ENCODE measurements around the gene CGA. TPM values are rescaled to one million over a fixed set of nuclear protein-coding genes. Genes with fewer than 3 reads are reported as not detected.

The CGA gene
- total RNA-seq, 1 donor = not detected

DNA sequence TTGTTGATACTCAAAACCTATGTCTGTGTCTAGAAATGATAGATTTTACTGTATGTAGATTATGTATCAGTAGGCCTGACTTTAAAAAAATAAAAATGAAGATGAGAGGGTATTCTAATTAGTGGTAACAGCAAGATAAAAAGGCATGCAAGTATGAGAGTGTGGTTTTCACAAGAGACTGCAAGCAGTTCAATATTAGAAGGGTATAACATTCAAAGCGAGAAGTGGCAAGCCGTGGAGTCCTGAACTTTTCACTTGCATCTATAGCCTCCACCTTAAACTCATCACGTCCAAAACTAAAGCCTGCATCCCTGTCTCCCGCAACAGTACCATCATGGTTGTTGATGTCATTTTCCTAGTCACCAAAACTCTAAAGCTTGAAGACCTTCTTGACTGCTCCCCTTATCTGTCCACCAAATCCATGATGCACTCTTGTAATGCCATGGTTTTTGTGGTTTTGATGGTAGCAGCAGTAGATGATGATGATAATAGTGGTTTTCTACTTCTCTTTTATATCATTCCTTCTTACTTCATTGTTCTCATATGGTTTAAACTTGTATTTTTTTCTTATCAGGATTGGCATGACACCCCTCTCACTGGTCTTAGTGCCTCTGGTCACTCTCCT, 9.2 kb upstream of the CGA start:
- TF ChIP-seq, protein P1, sequence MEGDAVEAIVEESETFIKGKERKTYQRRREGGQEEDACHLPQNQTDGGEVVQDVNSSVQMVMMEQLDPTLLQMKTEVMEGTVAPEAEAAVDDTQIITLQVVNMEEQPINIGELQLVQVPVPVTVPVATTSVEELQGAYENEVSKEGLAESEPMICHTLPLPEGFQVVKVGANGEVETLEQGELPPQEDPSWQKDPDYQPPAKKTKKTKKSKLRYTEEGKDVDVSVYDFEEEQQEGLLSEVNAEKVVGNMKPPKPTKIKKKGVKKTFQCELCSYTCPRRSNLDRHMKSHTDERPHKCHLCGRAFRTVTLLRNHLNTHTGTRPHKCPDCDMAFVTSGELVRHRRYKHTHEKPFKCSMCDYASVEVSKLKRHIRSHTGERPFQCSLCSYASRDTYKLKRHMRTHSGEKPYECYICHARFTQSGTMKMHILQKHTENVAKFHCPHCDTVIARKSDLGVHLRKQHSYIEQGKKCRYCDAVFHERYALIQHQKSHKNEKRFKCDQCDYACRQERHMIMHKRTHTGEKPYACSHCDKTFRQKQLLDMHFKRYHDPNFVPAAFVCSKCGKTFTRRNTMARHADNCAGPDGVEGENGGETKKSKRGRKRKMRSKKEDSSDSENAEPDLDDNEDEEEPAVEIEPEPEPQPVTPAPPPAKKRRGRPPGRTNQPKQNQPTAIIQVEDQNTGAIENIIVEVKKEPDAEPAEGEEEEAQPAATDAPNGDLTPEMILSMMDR (IDR thresholded peaks at IDR 0.05; ENCODE audit: insufficient read depth, low read depth, low read length) = no peak
- H3K4me3 ChIP-seq (ENCODE audit: low read depth, low read length) = no peak overlapping the region
- DNase-seq (ENCODE audit: low read depth) = no peak

- TF ChIP-seq, protein P1 (IDR thresholded peaks at IDR 0.05; ENCODE audit: insufficient read depth, low read depth, low read length) = no peak
- DNase-seq (ENCODE audit: low read depth) = no peak
Measured at GRCh38 chr6:87102151-87102621, 7.3 kb upstream of the CGA start.

GRCh38 chr6:87101067-87101466, 6.2 kb upstream of the CGA start:
- TF ChIP-seq, protein P1 (IDR thresholded peaks at IDR 0.05; ENCODE audit: insufficient read depth, low read depth, low read length) = no peak
- no peak for DNase-seq (ENCODE audit: low read depth)

More at GRCh38 chr6:87102151-87102621, 7.3 kb upstream of the CGA start:
- no peak overlapping the region for H3K4me3 ChIP-seq (ENCODE audit: low read depth, low read length)

DNA sequence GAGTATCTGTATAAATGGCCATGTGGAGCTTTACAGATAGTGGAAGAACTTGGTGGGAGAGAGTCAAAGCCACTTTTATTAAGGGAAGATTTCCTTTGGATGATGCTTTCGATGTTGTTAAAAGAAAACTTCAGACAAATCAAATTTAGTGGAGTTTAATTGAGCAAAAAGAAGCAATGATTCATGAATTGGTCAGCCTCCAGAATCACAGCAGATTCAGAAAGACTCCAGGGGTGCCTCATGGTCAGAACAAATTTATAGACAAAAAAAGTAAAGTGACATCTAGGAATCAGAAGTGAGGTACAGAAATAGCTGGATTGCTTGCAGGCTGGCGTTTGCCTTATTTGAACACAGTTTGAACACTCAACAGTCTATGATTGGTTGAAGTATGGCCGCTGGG, 5.3 kb upstream of the CGA start:
- no peak for DNase-seq (ENCODE audit: low read depth)
- no peak overlapping the region for H3K4me3 ChIP-seq (ENCODE audit: low read depth, low read length)
- TF ChIP-seq, protein P1 (IDR thresholded peaks at IDR 0.05; ENCODE audit: insufficient read depth, low read depth, low read length) = no peak

More at GRCh38 chr6:87101067-87101466, 6.2 kb upstream of the CGA start:
- no peak overlapping the region for H3K4me3 ChIP-seq (ENCODE audit: low read depth, low read length)

DNA sequence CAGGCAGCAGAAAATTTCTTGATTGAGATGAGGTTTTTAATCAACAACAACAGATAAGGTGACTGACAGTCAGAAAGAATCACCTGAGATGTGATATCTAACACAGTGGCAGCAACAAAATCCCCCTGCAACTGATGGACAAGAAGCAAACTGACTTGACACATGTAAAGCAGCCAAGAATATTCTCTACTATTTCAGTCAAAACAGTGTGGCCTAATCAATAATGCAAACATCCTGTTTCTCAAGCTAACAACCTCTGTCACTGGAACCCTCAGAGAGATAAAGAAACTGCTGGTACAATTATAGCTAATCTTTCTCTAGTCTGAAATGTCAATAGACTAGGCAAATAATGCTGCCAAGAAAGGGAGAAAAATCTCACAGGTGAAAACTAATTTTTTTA, 4.6 kb upstream of the CGA start:
- no peak overlapping the region for H3K4me3 ChIP-seq (ENCODE audit: low read depth, low read length)
- no peak for DNase-seq (ENCODE audit: low read depth)
- TF ChIP-seq, protein P1 (IDR thresholded peaks at IDR 0.05; ENCODE audit: insufficient read depth, low read depth, low read length) = no peak

DNA sequence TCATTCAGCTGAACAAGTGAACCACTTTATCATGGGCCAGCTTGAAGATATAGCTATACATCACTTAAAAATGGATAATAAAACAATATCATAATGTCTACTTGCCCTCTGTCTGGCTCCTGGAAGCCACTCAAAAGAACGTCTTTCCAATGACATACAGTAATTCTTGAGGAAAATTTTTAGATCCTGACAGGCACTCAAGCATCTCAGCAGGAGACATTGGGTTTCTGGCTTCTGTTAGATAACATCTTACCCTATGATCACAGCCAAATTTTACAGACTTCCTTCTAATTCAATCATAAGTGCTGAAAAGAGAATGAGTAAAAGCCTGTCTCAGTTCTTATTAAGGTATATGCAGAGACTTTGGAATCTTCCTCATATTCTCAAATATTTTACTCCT, 330 bp downstream of the CGA start:
- no peak for DNase-seq (ENCODE audit: low read depth)
- TF ChIP-seq, protein P1 (IDR thresholded peaks at IDR 0.05; ENCODE audit: insufficient read depth, low read depth, low read length) = no peak
- no peak overlapping the region for H3K4me3 ChIP-seq (ENCODE audit: low read depth, low read length)

DNA sequence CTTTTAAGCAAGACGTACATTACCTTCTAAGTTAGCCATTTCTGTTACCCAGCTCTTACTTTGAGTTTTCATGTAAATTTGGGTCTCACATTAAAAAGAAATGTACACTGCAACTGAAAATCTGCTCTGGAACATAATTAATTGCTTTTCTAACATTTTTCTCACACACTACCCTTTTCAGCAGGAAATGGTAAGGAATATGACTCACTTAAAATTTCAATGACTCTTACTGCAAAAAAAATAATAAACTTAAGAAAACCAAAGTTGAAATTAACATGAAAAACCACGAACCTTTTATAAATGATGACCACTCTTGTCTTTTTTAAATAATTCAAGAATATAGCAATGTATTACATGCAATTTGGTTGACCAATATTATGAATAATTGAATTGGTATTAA, 1.3 kb downstream of the CGA start:
- H3K4me3 ChIP-seq (ENCODE audit: low read depth, low read length) = no peak overlapping the region
- TF ChIP-seq, protein P1 (IDR thresholded peaks at IDR 0.05; ENCODE audit: insufficient read depth, low read depth, low read length) = no peak
- no peak for DNase-seq (ENCODE audit: low read depth)
